NCI-H446 treated with DMSO at 0.1 percent for 48 hours (cell line): ENCODE results near the gene DIO3.

Experiments
- DNase-seq: peaks from one replicate; lab custom pipeline; 2025; lab: John Stamatoyannopoulos, UW

Gene DIO3

GRCh38 chr14:101583006-101583714 lies 21.9 kb downstream of the DIO3 start:
- no peak for DNase-seq

- no peak for DNase-seq
Measured at GRCh38 chr14:101583715-101584054, 22.4 kb downstream of the DIO3 start.

GRCh38 chr14:101584055-101584859 lies 23.0 kb downstream of the DIO3 start:
- no peak for DNase-seq

GRCh38 chr14:101585211-101585610 lies 23.9 kb downstream of the DIO3 start:
- DNase-seq: no peak

GRCh38 chr14:101586531-101587430 lies 25.5 kb downstream of the DIO3 start:
- no peak for DNase-seq

- DNase-seq: no peak
Measured at GRCh38 chr14:101587441-101587911, 26.2 kb downstream of the DIO3 start.

- DNase-seq: no peak
Measured at GRCh38 chr14:101588286-101588975, 27.1 kb downstream of the DIO3 start.

GRCh38 chr14:101588990-101589389 lies 27.7 kb downstream of the DIO3 start:
- no peak for DNase-seq

GRCh38 chr14:101589486-101590015 lies 28.3 kb downstream of the DIO3 start:
- DNase-seq: no peak

GRCh38 chr14:101590062-101590461 lies 28.8 kb downstream of the DIO3 start:
- DNase-seq: no peak

GRCh38 chr14:101590616-101591015 lies 29.3 kb downstream of the DIO3 start:
- DNase-seq: no peak

- no peak for DNase-seq
Measured at GRCh38 chr14:101591121-101591520, 29.8 kb downstream of the DIO3 start.

GRCh38 chr14:101591582-101591981 lies 30.3 kb downstream of the DIO3 start:
- no peak for DNase-seq

GRCh38 chr14:101593411-101594238 lies 32.3 kb downstream of the DIO3 start:
- DNase-seq: no peak

- DNase-seq: no peak
Measured at GRCh38 chr14:101594511-101595148, 33.3 kb downstream of the DIO3 start.

- no peak for DNase-seq
Measured at GRCh38 chr14:101595349-101595748, 34.1 kb downstream of the DIO3 start.

- no peak for DNase-seq
Measured at GRCh38 chr14:101595887-101596721, 34.8 kb downstream of the DIO3 start.

GRCh38 chr14:101596742-101597141 lies 35.4 kb downstream of the DIO3 start:
- no peak for DNase-seq

GRCh38 chr14:101598159-101598558 lies 36.9 kb downstream of the DIO3 start:
- no peak for DNase-seq
